Measurements from ENCODE around the gene PPFIA4. TPM values are rescaled to one million over a fixed set of nuclear protein-coding genes. Genes with fewer than 3 reads are reported as not detected.
"Not testable (repeated sequence)": the region's sequence is repeated elsewhere in the genome, so short reads cannot be mapped to it uniquely, and the experiment has no call there.

Gene PPFIA4
- total RNA-seq, 3 donors from 2014 or later (not counting 1 experiment from before 2014, with no cell fraction given): 0.18 to 0.88 (median 0.33) TPM

DNA sequence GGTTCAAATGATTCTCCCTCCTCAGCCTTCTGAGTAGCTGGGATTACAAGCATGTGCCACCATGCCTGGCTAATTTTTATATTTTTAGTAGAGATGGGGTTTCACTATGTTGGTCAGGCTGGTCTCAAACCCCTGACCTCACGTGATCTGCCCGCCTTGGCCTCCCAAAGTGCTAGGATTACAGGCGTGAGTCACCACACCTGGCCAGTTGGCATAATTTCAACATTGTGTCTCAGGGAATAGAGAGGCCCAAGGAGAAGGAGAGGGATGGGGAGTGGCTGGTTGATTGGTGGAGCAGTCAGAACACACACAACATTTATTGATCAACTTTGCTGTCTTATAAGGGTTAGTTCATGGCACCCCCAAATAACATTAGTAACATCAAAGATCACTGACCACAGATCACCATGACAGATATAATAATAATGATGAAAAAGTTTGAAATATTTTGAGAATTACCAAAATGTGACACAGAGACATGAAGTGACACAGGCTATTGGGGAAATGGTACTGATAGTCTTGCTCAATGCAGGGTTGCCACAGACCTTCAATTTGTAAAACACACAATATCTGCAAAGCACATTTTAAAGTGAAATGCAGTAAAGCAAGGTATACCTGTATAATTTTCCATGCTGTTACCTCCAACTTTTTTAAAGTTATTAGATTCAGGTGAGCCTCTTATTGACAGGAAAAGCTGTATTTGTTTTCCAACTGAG is 43.4 kb upstream of the PPFIA4 start:
- H3K9me3 ChIP-seq (ENCODE audit: control insufficient read depth, insufficient read depth, low read length): no peaks in the 10 kb centered on the region
- H3K4me3 ChIP-seq (ENCODE audit: low read length): no peak overlapping the region
- Mint-ChIP-seq H3K4me1 (no peaks in the 10 kb centered on the region), H3K4me3 (no peak overlapping the region), H3K27ac (no peak overlapping the region), H3K36me3 (no peaks in the 10 kb centered on the region), H3K9me3 (no peaks in the 10 kb centered on the region), H3K27me3 (ENCODE audit: low read depth in 2 of 2) (peaks cover 15 to 18% of the 10 kb centered on the region in 2 donors)
- H3K27me3 ChIP-seq (ENCODE audit: control insufficient read depth, insufficient read depth, low read length): no peaks in the 10 kb centered on the region
- H3K36me3 ChIP-seq (ENCODE audit: control insufficient read depth, insufficient read depth, low read length): no peaks in the 10 kb centered on the region
- intact Hi-C loops (cut with micrococcal nuclease): no loop called here
- no peak for ATAC-seq
- TF ChIP-seq, protein P1, sequence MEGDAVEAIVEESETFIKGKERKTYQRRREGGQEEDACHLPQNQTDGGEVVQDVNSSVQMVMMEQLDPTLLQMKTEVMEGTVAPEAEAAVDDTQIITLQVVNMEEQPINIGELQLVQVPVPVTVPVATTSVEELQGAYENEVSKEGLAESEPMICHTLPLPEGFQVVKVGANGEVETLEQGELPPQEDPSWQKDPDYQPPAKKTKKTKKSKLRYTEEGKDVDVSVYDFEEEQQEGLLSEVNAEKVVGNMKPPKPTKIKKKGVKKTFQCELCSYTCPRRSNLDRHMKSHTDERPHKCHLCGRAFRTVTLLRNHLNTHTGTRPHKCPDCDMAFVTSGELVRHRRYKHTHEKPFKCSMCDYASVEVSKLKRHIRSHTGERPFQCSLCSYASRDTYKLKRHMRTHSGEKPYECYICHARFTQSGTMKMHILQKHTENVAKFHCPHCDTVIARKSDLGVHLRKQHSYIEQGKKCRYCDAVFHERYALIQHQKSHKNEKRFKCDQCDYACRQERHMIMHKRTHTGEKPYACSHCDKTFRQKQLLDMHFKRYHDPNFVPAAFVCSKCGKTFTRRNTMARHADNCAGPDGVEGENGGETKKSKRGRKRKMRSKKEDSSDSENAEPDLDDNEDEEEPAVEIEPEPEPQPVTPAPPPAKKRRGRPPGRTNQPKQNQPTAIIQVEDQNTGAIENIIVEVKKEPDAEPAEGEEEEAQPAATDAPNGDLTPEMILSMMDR (IDR thresholded peaks at IDR 0.05): no peak
- no peak overlapping the region for H3K27ac ChIP-seq (ENCODE audit: low read length)
- no peaks in the 10 kb centered on the region for H3K4me1 ChIP-seq (ENCODE audit: control insufficient read depth, insufficient read depth, low read length)
- 88% methylated on average over 3 of the region's 3 CpGs for WGBS (ENCODE audit: insufficient coverage)
- no peak for DNase-seq

DNA sequence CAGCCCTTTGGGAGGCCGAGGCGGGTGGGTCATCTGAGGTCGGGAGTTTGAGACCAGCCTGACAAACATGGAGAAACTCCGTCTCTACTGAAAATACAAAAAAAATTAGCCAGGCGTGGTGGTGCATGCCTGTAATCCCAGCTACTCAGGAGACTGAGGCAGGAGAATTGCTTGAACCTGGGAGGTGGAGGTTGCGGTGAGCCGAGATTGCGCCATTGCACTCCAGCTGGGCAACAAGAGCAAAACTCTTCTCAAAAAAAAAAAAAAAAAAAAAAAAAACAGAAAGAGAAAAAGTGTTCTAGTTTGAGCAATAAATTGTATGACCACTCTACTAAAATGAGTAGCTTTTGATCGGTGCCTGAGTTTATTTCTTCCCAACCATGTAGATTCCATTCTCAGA is 40.2 kb upstream of the PPFIA4 start:
- H3K4me3 ChIP-seq (ENCODE audit: low read length); H3K4me3 Mint-ChIP-seq; H3K27me3 ChIP-seq (ENCODE audit: control insufficient read depth, insufficient read depth, low read length); H3K36me3 Mint-ChIP-seq; H3K27me3 Mint-ChIP-seq (ENCODE audit: low read depth in 2 of 2); H3K4me1 Mint-ChIP-seq; H3K36me3 ChIP-seq (ENCODE audit: control insufficient read depth, insufficient read depth, low read length); H3K27ac Mint-ChIP-seq; H3K9me3 ChIP-seq (ENCODE audit: control insufficient read depth, insufficient read depth, low read length); DNase-seq; H3K4me1 ChIP-seq (ENCODE audit: control insufficient read depth, insufficient read depth, low read length); intact Hi-C loops (cut with micrococcal nuclease); ATAC-seq; H3K9me3 Mint-ChIP-seq; H3K27ac ChIP-seq (ENCODE audit: low read length): not testable (repeated sequence)
- WGBS (ENCODE audit: insufficient coverage): 88% methylated on average over 6 of the region's 9 CpGs

DNA sequence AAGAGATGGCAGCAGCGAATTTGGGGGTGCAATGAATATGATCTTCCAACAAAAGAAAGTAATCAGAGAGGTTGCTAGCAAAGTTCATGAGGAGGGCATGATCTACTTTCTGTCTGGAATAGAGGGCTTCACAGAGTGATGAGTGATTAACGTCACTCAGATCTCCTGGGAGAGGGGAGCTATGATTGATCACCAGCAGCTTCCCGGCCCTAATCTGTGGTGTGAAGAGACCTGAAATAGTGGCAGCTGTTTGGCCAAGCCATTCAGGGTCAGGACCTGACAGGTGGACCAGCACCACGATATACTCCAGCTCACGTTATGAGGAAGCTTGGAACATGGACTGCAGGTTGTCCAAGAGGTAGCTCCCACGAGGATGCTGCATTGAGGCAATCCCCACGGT is 39.0 kb upstream of the PPFIA4 start:
- peaks cover 10 to 16% of the 10 kb centered on the region in 2 donors for H3K27me3 Mint-ChIP-seq (ENCODE audit: low read depth in 2 of 2)
- no peaks in the 10 kb centered on the region for H3K36me3 Mint-ChIP-seq
- DNase-seq (no peak), ATAC-seq (no peak)
- no peak overlapping the region for H3K4me3 ChIP-seq (ENCODE audit: low read length)
- peaks cover 3% of the 10 kb centered on the region for H3K4me1 ChIP-seq (ENCODE audit: control insufficient read depth, insufficient read depth, low read length)
- WGBS (ENCODE audit: insufficient coverage): 85% methylated on average over 7 of the region's 7 CpGs
- intact Hi-C loops (cut with micrococcal nuclease): no loop called here
- H3K27ac Mint-ChIP-seq: no peak overlapping the region
- no peak overlapping the region for H3K4me3 Mint-ChIP-seq
- no peaks in the 10 kb centered on the region for H3K4me1 Mint-ChIP-seq
- no peaks in the 10 kb centered on the region for H3K9me3 ChIP-seq (ENCODE audit: control insufficient read depth, insufficient read depth, low read length)
- H3K9me3 Mint-ChIP-seq: no peaks in the 10 kb centered on the region
- H3K27me3 ChIP-seq (ENCODE audit: control insufficient read depth, insufficient read depth, low read length): no peaks in the 10 kb centered on the region
- H3K27ac ChIP-seq (ENCODE audit: low read length): no peak overlapping the region
- H3K36me3 ChIP-seq (ENCODE audit: control insufficient read depth, insufficient read depth, low read length): no peaks in the 10 kb centered on the region
- TF ChIP-seq, protein P1 (IDR thresholded peaks at IDR 0.05): no peak

DNA sequence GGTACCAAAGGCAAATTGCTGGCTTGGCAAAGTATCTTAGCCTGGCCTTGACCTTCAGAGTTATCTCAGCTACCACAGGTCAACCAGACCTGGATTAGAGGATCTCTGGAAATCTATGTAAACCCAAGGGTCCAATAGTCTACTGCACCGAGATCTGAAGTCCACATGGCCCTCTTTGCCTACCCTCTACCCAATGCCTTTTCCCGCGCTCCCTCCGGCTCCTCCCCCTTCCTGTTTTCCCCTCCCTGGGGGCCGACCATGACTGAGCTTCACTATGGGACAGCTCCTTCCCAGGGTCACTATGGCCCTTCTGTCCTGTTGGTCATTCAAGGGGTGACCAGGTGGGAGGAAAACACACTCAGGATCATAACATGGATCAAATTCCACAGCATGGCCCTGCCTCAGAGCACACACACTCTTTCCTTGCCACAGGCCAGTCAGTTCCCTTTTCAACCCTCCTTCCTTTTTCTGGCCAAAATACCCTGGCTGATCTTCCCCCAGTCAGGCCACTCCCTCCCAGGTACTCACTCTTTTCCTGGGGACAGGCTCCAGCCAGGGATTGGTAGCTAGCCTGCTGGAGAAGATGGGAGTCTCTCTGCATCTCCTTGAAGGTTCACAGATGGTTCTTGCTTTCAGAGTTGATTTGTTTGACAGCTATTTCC is 38.2 kb upstream of the PPFIA4 start:
- H3K4me3 Mint-ChIP-seq: no peak overlapping the region
- no peaks in the 10 kb centered on the region for H3K4me1 Mint-ChIP-seq
- WGBS (ENCODE audit: insufficient coverage): 81% methylated on average over 5 of the region's 5 CpGs
- H3K27me3 ChIP-seq (ENCODE audit: control insufficient read depth, insufficient read depth, low read length): no peaks in the 10 kb centered on the region
- peaks cover 3% of the 10 kb centered on the region for H3K4me1 ChIP-seq (ENCODE audit: control insufficient read depth, insufficient read depth, low read length)
- intact Hi-C loops (cut with micrococcal nuclease): no loop called here
- TF ChIP-seq, protein P1 (IDR thresholded peaks at IDR 0.05): no peak
- no peaks in the 10 kb centered on the region for H3K36me3 ChIP-seq (ENCODE audit: control insufficient read depth, insufficient read depth, low read length)
- H3K27ac ChIP-seq (ENCODE audit: low read length): no peak overlapping the region
- H3K9me3 ChIP-seq (ENCODE audit: control insufficient read depth, insufficient read depth, low read length): no peaks in the 10 kb centered on the region
- no peak overlapping the region for H3K4me3 ChIP-seq (ENCODE audit: low read length)
- H3K27me3 Mint-ChIP-seq (ENCODE audit: low read depth in 2 of 2): peaks cover 12 to 23% of the 10 kb centered on the region in 2 donors
- no peaks in the 10 kb centered on the region for H3K9me3 Mint-ChIP-seq
- H3K27ac Mint-ChIP-seq: no peak overlapping the region
- DNase-seq (no peak), ATAC-seq (no peak)
- H3K36me3 Mint-ChIP-seq: no peaks in the 10 kb centered on the region

Data from natural killer cell (primary cell).